OCI-LY7 (cell line): ENCODE results near the gene CTNND2. TPM values are rescaled to one million over a fixed set of nuclear protein-coding genes. Genes with fewer than 3 reads are reported as not detected.

ENCODE experiments used
- BruUV-seq: library from RNA; stranded (reverse); fragments of 400-500 nt; replicated peaks from 2 replicates; lab custom pipeline; 2021; lab: Mats Ljungman, UMichigan
- CTCF ChIA-PET: fragments of 300-600 bp; sonication (Branson Sonifier 250); formaldehyde crosslinking; loops from one replicate; lab custom pipeline; 2022; ENCODE audit warnings: antibody characterized with exemption; ENCODE audit not compliant: unreplicated experiment; lab: Charles Lee
- POLR2A ChIA-PET: fragments of 300-600 bp; sonication (Branson Sonifier 250); formaldehyde crosslinking; loops from one replicate; lab custom pipeline; 2022; ENCODE audit warnings: antibody characterized with exemption; lab: Charles Lee
- DNase-seq: peaks from one replicate; pipeline ENCODE4 v3.0.0-alpha.2; 2015; ENCODE audit warnings: low spot score
- H2AFZ ChIP-seq: fragments of 200-600 bp; sonication (generic), shearing (Covaris generic); 2 replicates; pipeline ENCODE4 v1.6.1; 2014; ENCODE audit warnings: mild to moderate bottlenecking, antibody characterized with exemption, low read length, moderate library complexity
- H3K27ac ChIP-seq: fragments of 200-600 bp; sonication (generic); 2 replicates; pipeline ENCODE4 v1.5.1; 2014; ENCODE audit warnings: mixed run types, low read depth, mild to moderate bottlenecking, moderate library complexity, low read length, inconsistent platforms; ENCODE audit not compliant: poor library complexity, severe bottlenecking
- H3K36me3 ChIP-seq: fragments of 200-600 bp; sonication (generic); 2 replicates; pipeline ENCODE4 v1.6.1; 2014; ENCODE audit warnings: mild to moderate bottlenecking, antibody characterized with exemption, low read length, moderate library complexity, mixed read lengths; ENCODE audit not compliant: insufficient read depth
- H3K4me1 ChIP-seq: fragments of 200-600 bp; sonication (generic); 2 replicates; pipeline ENCODE4 v1.5.1; 2014; ENCODE audit warnings: mild to moderate bottlenecking, low read length; ENCODE audit not compliant: insufficient read depth, poor library complexity, severe bottlenecking
- H3K4me2 ChIP-seq: fragments of 200-600 bp; sonication (generic); 2 replicates; pipeline ENCODE4 v1.6.1; 2014; ENCODE audit warnings: mild to moderate bottlenecking, low read length
- H3K4me3 ChIP-seq: fragments of 200-600 bp; sonication (generic); 2 replicates; pipeline ENCODE4 v1.5.1; 2014; ENCODE audit warnings: mild to moderate bottlenecking, low read depth, low read length; ENCODE audit not compliant: poor library complexity, severe bottlenecking
- H3K79me2 ChIP-seq: fragments of 200-600 bp; sonication (generic); 2 replicates; pipeline ENCODE4 v1.6.1; 2016; ENCODE audit warnings: low read depth, mild to moderate bottlenecking, low read length, moderate library complexity, mixed read lengths; ENCODE audit not compliant: insufficient read depth
- H3K9me2 ChIP-seq: fragments of 200-600 bp; sonication (generic); 2 replicates; pipeline ENCODE4 v1.6.1; 2016; ENCODE audit warnings: mild to moderate bottlenecking, low read length, mixed read lengths; ENCODE audit not compliant: insufficient read depth
- H3K9me3 ChIP-seq: fragments of 200-600 bp; sonication (generic); 2 replicates; pipeline ENCODE4 v1.6.1; 2014; ENCODE audit warnings: mild to moderate bottlenecking, mixed run types, low read length, mixed read lengths
- H4K20me1 ChIP-seq: fragments of 200-600 bp; sonication (generic); 2 replicates; pipeline ENCODE4 v1.6.1; 2014; ENCODE audit warnings: mild to moderate bottlenecking, antibody characterized with exemption, low read length, moderate library complexity, mixed read lengths; ENCODE audit not compliant: insufficient read depth
- EZH2phosphoT487 ChIP-seq: fragments of 200-600 bp; sonication (generic); IDR thresholded peaks from 2 replicates; pipeline ENCODE4 v1.6.1; 2018; ENCODE audit warnings: low read depth, borderline replicate concordance, mild to moderate bottlenecking, mixed run types, antibody characterized with exemption, low read length, moderate library complexity, mixed read lengths
- intact Hi-C: fragments of 100-400 bp; cut with micrococcal nuclease; formaldehyde crosslinking; loops from one replicate; pipeline ENCODE4 v1.10.0; 2022; ENCODE audit not compliant: unreplicated experiment
- total RNA-seq, 2 experiments: library from RNA; depleted of rRNA in 1 of 2; stranded (reverse); fragments of >200 nt in 1 of 2; shearing (Covaris generic) in 1 of 2; gene quantifications; 2 replicates each; pipeline ENCODE4 v1.2.3, GENCODE V29; 2014 to 2022
- TF ChIP-seq, protein P1 (sequence below): fragments of 200-600 bp; sonication (generic); conservative IDR thresholded peaks from 2 replicates; pipeline ENCODE4 v1.5.1; 2014; ENCODE audit warnings: mild to moderate bottlenecking, antibody characterized with exemption, low read length, moderate library complexity, mixed read lengths

The CTNND2 gene
- total RNA-seq, 2 experiments from 2014 or later, result not detected

- H3K4me1 ChIP-seq, result no peaks in the 10 kb centered on the region
- no TSS peak for BruUV-seq
- intact Hi-C loops, result no loop called here
- ChIA-PET CTCF (no interaction called here), POLR2A (interaction anchor here (0.6 to 0.8 kb wide), 2 partner anchors 220 to 1081 kb away, joined by 3 to 7 read pairs; no protein-coding TSS in a partner anchor)
- no peak for TF ChIP-seq EZH2phosphoT487
- TF ChIP-seq, protein P1, sequence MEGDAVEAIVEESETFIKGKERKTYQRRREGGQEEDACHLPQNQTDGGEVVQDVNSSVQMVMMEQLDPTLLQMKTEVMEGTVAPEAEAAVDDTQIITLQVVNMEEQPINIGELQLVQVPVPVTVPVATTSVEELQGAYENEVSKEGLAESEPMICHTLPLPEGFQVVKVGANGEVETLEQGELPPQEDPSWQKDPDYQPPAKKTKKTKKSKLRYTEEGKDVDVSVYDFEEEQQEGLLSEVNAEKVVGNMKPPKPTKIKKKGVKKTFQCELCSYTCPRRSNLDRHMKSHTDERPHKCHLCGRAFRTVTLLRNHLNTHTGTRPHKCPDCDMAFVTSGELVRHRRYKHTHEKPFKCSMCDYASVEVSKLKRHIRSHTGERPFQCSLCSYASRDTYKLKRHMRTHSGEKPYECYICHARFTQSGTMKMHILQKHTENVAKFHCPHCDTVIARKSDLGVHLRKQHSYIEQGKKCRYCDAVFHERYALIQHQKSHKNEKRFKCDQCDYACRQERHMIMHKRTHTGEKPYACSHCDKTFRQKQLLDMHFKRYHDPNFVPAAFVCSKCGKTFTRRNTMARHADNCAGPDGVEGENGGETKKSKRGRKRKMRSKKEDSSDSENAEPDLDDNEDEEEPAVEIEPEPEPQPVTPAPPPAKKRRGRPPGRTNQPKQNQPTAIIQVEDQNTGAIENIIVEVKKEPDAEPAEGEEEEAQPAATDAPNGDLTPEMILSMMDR, result no peak
- DNase-seq, result no peak
- H3K36me3 ChIP-seq, result no peaks in the 10 kb centered on the region
- H3K9me3 ChIP-seq, result no peaks in the 10 kb centered on the region
- no peaks in the 10 kb centered on the region for H4K20me1 ChIP-seq
- H3K9me2 ChIP-seq, result no peaks in the 10 kb centered on the region
- no peak overlapping the region for H3K4me2 ChIP-seq
- no peak overlapping the region for H2AFZ ChIP-seq
- H3K27ac ChIP-seq, result no peak overlapping the region
- no peak overlapping the region for H3K4me3 ChIP-seq
- H3K79me2 ChIP-seq, result no peaks in the 10 kb centered on the region
These were observed 216.7 kb downstream of the CTNND2 start for GRCh38 chr5:11687498-11687897.

DNA sequence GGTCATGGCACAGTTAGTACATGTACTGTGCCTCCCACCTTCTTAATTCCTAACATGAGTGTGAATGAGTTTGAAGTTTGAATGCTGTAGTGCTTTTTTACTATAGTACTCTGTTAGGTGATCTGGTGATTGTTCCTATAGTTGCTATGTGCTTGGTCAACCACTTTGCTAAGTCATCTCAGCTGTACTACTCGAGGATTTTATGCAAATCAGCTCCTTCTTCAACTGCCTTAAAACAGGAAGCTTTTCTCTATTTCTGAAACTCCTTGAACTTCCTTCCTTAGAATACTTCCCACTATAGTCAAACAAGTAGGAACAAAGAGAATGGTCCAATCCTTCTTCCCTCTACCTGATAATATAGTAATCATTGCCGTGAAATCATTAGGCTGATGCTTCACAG, 219.6 kb downstream of the CTNND2 start:
- intact Hi-C loops, result no loop called here
- H3K4me1 ChIP-seq, result no peaks in the 10 kb centered on the region
- H3K4me3 ChIP-seq, result no peak overlapping the region
- POLR2A ChIA-PET, result interaction anchor here (0.7 kb wide), 1 partner anchor 186 kb away, joined by 3 read pairs; no protein-coding TSS in a partner anchor
- CTCF ChIA-PET, result no interaction called here
- no peaks in the 10 kb centered on the region for H3K79me2 ChIP-seq
- DNase-seq, result no peak
- no TSS peak for BruUV-seq
- no peaks in the 10 kb centered on the region for H4K20me1 ChIP-seq
- H3K27ac ChIP-seq, result no peak overlapping the region
- H3K4me2 ChIP-seq, result no peak overlapping the region
- no peaks in the 10 kb centered on the region for H3K36me3 ChIP-seq
- TF ChIP-seq, protein P1, result no peak
- TF ChIP-seq EZH2phosphoT487, result no peak
- H3K9me2 ChIP-seq, result no peaks in the 10 kb centered on the region
- no peaks in the 10 kb centered on the region for H3K9me3 ChIP-seq
- no peak overlapping the region for H2AFZ ChIP-seq

GRCh38 chr5:11683666-11684065, 220.6 kb downstream of the CTNND2 start:
- H3K4me3 ChIP-seq, result no peak overlapping the region
- no peak overlapping the region for H3K4me2 ChIP-seq
- H3K79me2 ChIP-seq, result no peaks in the 10 kb centered on the region
- no peak overlapping the region for H2AFZ ChIP-seq
- TF ChIP-seq, protein P1, result no peak
- TF ChIP-seq EZH2phosphoT487, result no peak
- H4K20me1 ChIP-seq, result no peaks in the 10 kb centered on the region
- intact Hi-C loops, result no loop called here
- no peaks in the 10 kb centered on the region for H3K9me3 ChIP-seq
- no peak overlapping the region for H3K27ac ChIP-seq
- no peaks in the 10 kb centered on the region for H3K4me1 ChIP-seq
- ChIA-PET POLR2A (no interaction called here), CTCF (no interaction called here)
- no peak for DNase-seq
- BruUV-seq, result no TSS peak
- H3K36me3 ChIP-seq, result no peaks in the 10 kb centered on the region
- no peaks in the 10 kb centered on the region for H3K9me2 ChIP-seq
